H54 (cell line): Measurements from ENCODE around the gene ADO.

ENCODE experiments used
- DNase-seq: peaks from one replicate; pipeline ENCODE4 v3.0.0; 2011; ENCODE audit warnings: low spot score, mixed read lengths; ENCODE audit not compliant: insufficient read length
- FAIRE-seq: peaks from 3 replicates; lab custom pipeline; 2011; peaks lifted over from hg19 to GRCh38; lab: Jason Lieb, UNC
- POLR2A ChIP-seq: IDR thresholded peaks from 2 replicates; pipeline ENCODE4 v1.6.1; 2011; ENCODE audit warnings: low read depth, mild to moderate bottlenecking, low read length

ADO gene

GRCh38 chr10:62817121-62817765 lies 12.7 kb downstream of the ADO start:
- FAIRE-seq, result no peak
- no peak for TF ChIP-seq POLR2A
- no peak for DNase-seq

DNA sequence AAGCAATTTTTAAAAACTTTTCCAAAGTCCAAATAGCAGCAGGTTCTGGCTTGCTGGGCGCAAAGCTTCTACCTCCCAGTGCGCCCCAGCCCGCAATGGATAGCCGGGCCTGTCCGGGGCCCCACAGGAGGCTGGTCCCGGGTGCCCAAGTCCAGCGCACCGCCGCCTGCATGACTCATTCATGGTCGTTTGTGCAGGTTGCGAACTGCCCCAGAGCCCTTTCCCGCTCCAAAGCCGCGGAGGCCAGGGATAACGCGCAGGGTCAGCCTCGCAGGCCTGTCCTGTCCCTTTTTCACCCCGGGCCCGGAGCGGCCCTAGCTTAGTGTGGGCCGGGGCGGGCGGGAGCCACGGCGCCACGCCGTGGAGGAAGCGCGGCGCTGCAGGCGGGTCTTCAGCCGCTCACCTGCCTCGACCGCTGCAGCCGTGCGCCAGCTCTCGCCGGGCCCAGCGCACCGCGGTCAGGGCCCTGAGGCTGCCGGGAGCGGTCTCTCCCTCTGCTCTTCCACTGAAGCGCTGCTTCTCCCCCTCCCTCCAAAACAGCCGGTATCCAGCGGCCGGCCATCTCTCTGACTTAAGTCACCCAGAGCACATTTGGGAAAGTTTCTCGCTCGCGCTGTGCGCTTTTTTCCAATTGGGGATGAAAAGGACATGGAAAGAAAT lies 13.4 kb downstream of the ADO start:
- TF ChIP-seq POLR2A, result no peak
- DNase-seq (peak; percentile 91), FAIRE-seq (no peak)

DNA sequence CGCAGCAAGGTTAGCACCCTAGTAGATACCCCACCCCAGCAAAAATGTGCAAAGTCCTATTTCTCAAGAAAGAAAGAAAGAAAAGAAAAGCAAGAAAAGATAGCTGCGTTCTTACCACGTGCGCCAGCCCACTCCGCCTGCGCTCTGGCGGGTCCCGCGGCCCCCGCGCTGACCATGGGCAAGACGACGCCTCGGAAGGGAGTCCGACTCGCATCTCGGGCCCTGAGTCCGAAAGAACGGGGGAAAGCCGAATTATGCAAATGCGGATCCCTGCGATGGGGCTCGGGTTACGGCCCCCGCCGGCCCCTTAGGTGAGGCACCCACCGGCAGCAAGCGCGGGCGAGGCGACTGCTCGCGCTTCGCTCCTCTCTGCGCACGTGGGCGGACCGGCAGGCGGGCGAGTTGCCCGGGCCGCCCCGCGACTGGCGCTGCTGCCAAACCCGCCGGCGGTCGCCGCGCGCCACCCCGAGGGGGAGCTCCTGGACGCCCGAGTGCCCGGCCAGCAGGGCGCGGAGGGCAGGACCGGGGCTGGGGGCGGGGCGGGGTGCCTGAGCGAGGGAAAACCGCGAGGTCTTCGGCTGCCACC lies 14.0 kb downstream of the ADO start:
- no peak for TF ChIP-seq POLR2A
- FAIRE-seq, result no peak
- no peak for DNase-seq

GRCh38 chr10:62819141-62819920 lies 14.8 kb downstream of the ADO start:
- no peak for DNase-seq
- TF ChIP-seq POLR2A, result no peak

DNA sequence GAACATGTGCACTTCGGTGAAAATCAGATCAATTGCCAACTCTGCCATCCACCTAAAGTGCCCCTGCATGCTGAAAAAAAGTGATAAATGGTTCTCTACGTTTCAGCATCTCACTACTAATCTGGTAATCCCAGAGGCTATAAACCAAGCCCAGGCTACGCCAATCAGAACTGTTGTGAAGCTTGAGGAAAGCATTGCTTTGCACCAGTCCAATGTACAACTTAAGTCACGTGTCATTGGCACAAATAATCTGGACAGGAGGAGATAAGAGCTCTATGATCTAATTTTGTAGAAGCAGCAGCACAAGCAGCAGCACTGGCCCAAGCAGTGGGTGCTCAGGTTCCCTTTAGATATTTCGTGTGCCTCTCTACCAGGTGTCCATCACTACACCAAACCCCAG lies 16.1 kb downstream of the ADO start:
- TF ChIP-seq POLR2A, result no peak
- FAIRE-seq (no peak), DNase-seq (no peak)

More at GRCh38 chr10:62819141-62819920, 14.8 kb downstream of the ADO start:
- no peak for FAIRE-seq

GRCh38 chr10:62826273-62826672 lies 21.8 kb downstream of the ADO start:
- FAIRE-seq (no peak), DNase-seq (no peak)
- TF ChIP-seq POLR2A, result no peak

DNA sequence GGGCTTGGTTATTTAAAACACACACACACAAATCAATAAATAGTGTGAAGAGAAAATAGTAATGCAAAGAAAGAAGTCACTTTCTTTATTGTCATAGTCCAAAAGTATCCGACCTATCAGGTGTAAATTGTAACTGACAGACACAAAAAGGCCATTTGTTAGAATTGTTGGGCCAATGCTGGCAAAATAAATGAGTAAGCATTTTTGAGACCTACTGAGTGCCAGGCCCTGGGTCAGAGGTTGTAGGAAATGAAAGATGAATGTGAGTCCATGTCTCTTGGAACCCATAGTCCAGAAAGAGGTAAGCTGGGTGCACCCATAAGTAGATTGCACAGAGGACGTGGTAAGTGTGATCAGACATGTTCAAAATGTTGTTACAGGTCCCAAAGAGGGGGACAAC lies 25.1 kb downstream of the ADO start:
- FAIRE-seq (no peak), DNase-seq (no peak)
- TF ChIP-seq POLR2A, result no peak

DNA sequence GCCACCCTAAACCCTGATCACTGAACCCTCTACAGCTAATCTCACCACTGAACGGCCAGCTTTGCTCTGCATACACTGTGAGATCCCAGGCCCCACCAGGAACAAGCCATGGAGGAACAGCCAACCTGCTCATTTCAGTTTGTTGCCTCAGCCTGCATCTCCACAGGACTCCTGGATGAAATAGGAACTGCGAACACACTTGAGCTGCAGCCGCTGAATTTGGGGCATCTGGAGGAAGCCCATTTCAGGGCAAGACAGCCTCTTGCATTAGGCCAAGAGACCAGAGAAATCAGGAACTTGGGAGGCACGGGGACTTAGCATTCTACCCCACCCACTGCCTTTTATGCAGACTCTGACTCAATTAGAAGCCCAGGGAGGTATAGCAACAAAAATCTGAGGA lies 26.2 kb downstream of the ADO start:
- DNase-seq (no peak), FAIRE-seq (no peak)
- no peak for TF ChIP-seq POLR2A

DNA sequence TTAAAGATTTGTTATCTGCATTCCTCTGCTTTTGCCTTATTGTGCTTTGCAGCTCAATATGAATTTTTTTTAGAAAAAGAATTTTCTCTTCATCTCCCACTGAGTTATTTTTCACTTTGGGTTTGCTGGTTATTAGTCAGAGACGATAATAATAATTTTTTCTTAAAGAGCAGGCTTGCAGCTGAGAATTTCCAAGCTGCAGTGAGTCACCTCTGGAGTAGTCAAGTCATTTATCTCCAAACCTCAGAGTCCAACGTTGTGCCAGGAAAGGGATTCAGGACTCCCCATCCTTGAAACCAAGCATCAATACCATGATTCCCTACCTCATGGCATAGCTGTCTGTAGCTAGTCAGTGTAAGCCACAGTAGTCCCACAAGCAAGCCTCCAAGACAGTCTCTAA lies 26.8 kb downstream of the ADO start:
- no peak for DNase-seq
- TF ChIP-seq POLR2A, result no peak
- peak; percentile 82 for FAIRE-seq

- TF ChIP-seq POLR2A, result no peak
- DNase-seq, result no peak
- FAIRE-seq, result no peak
Observed at GRCh38 chr10:62839590-62839989, 35.1 kb downstream of the ADO start.

DNA sequence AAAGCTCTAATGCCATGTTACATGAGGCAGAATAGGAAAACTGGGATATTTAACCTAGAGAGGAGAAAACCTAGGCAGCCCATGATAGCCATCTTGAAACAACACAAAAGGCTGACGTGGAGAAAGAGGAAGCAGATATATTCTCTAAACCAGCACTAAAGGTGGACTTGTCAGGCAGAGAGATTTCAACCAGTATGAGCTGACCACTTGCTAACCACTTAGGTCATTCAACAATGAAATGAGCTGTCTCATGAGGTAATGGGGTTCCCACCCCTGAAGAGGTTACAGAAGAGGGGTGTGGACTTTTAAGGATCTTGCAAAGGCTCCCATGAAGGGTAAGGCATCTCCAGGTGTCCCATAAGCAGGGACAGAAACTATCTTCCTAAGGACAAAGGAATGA lies 38.5 kb downstream of the ADO start:
- DNase-seq, result no peak
- FAIRE-seq, result no peak
- no peak for TF ChIP-seq POLR2A

GRCh38 chr10:62843600-62843999 lies 39.1 kb downstream of the ADO start:
- FAIRE-seq (no peak), DNase-seq (no peak)
- TF ChIP-seq POLR2A, result no peak

DNA sequence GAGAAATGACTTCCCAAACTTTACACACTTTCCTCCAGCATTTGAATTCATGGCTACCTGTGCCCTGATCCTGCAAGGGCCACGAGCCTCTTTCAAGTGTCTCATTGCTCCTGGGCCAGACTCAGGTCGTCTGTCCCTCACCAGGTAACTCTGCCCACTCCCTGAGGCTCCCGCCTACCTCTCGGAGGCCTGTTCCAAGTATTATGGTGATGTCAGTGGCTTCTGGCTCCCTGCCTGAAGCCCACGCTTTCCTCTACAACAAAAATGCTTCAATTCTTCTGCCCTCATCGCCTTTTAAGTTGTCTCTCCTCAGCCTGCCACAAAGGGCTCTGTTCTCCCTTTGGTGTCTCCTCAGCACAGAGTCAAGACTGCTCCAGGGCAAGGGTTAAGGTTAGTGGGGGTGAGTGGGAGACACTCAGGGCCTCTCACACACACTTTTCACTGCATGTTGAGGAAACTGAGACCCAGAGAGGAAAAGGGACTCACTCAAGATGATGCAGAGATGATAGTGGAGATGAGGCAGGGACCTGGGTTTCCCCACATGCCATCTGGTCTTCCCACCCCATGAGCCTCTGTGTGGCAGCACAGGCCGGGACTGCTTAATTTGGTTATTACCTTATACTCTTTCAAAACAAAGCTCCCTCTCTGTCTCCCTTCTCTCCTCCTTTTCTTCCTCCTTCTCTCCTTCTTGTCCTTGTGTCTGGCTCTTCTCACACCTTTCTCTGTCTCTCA lies 39.9 kb downstream of the ADO start:
- TF ChIP-seq POLR2A, result no peak
- DNase-seq (no peak), FAIRE-seq (no peak)
